ENCODE measurements around the gene SLCO3A1. TPM values are rescaled to one million over a fixed set of nuclear protein-coding genes. Genes with fewer than 3 reads are reported as not detected.
"Not testable (repeated sequence)": the region's sequence is repeated elsewhere in the genome, so short reads cannot be mapped to it uniquely, and the experiment has no call there.

The SLCO3A1 gene
- total RNA-seq, 1 donor, result 5.4 TPM

DNA sequence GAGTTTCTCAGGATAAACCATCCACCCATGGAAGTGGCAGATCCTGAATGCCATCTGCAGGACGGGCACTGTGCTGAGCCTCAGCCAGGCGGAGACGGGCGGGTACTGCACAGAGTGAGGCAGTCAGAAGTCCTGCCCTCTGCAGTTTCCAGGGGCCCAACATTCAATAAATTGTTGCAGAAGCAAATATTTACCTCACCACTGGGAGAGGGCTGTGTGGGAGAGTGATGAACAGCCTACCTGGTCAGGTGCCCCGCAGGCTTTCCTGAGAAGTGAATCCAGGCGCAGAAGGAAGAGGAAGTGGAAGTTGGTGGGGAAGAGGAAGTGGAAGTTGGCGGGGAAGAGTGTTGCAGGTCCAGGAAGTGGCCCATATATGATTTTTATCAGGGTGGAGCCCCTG lies 100.8 kb downstream of the SLCO3A1 start:
- Histone ChIP-seq H3K4me3 (ENCODE audit: insufficient read depth, low read length) (no peak overlapping the region), H3K36me3 (ENCODE audit: insufficient read depth, low read length) (no peaks in the 10 kb centered on the region), H3K4me1 (ENCODE audit: insufficient read depth, low read length) (peaks cover 11% of the 10 kb centered on the region), H2AFZ (ENCODE audit: low read length) (no peak overlapping the region), H3K79me2 (ENCODE audit: insufficient read depth, low read length) (peaks cover 16% of the 10 kb centered on the region), H4K20me1 (ENCODE audit: insufficient read depth, low read length) (no peaks in the 10 kb centered on the region), H3K27me3 (ENCODE audit: insufficient read depth, low read length) (no peaks in the 10 kb centered on the region), H3K4me2 (ENCODE audit: insufficient read depth, low read length) (no peak overlapping the region), H3K27ac (ENCODE audit: low read depth, low read length) (no peak overlapping the region), H3K9me3 (ENCODE audit: low read depth, low read length) (no peaks in the 10 kb centered on the region)
- no peak for DNase-seq (ENCODE audit: insufficient read length, low spot score, missing footprints)
- no peak for TF ChIP-seq CTCF (IDR thresholded peaks at IDR 0.05; ENCODE audit: extremely low read depth, low read depth, low read length)

- TF ChIP-seq CTCF (IDR thresholded peaks at IDR 0.05; ENCODE audit: extremely low read depth, low read depth, low read length), result no peak
- peak; percentile 83 for DNase-seq (ENCODE audit: insufficient read length, low spot score, missing footprints)
- Histone ChIP-seq H3K4me1 (ENCODE audit: insufficient read depth, low read length) (peaks cover 11% of the 10 kb centered on the region), H3K27me3 (ENCODE audit: insufficient read depth, low read length) (no peaks in the 10 kb centered on the region), H3K4me3 (ENCODE audit: insufficient read depth, low read length) (no peak overlapping the region), H3K79me2 (ENCODE audit: insufficient read depth, low read length) (peaks cover 15% of the 10 kb centered on the region), H3K27ac (ENCODE audit: low read depth, low read length) (peak overlapping the region; percentile 21), H2AFZ (ENCODE audit: low read length) (peak overlapping the region; percentile 11), H4K20me1 (ENCODE audit: insufficient read depth, low read length) (no peaks in the 10 kb centered on the region), H3K9me3 (ENCODE audit: low read depth, low read length) (no peaks in the 10 kb centered on the region), H3K36me3 (ENCODE audit: insufficient read depth, low read length) (no peaks in the 10 kb centered on the region), H3K4me2 (ENCODE audit: insufficient read depth, low read length) (peak overlapping the region; percentile 28)
Measured at GRCh38 chr15:91956026-91956723, 102.7 kb downstream of the SLCO3A1 start.

DNA sequence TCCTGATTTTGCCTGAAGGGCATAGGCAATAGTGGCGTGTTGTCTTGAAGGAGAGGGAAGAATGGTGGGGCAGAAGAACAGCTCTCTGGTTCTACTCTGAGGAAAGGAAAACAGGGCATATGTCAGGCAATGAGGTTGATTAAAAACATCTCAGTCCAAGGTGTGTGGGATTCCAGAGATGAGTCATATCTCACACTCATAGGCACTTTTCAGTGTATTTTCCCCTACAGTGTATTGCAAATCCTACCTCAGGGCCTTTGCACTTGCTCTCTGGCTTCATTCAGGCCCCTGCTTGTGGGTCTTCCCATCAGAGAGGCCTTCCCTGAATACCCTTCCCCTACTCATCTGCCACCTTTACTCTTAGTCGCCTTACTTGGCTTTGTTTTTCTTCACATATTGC lies 107.8 kb downstream of the SLCO3A1 start:
- no peaks in the 10 kb centered on the region for H3K9me3 ChIP-seq (ENCODE audit: low read depth, low read length)
- H4K20me1 ChIP-seq (ENCODE audit: insufficient read depth, low read length), result no peaks in the 10 kb centered on the region
- no peaks in the 10 kb centered on the region for H3K27me3 ChIP-seq (ENCODE audit: insufficient read depth, low read length)
- peaks cover 21% of the 10 kb centered on the region for H3K4me1 ChIP-seq (ENCODE audit: insufficient read depth, low read length)
- no peak for DNase-seq (ENCODE audit: insufficient read length, low spot score, missing footprints)
- H3K4me3 ChIP-seq (ENCODE audit: insufficient read depth, low read length), result no peak overlapping the region
- H3K36me3 ChIP-seq (ENCODE audit: insufficient read depth, low read length), result no peaks in the 10 kb centered on the region
- H2AFZ ChIP-seq (ENCODE audit: low read length), result no peak overlapping the region
- peaks cover 2% of the 10 kb centered on the region for H3K79me2 ChIP-seq (ENCODE audit: insufficient read depth, low read length)
- H3K4me2 ChIP-seq (ENCODE audit: insufficient read depth, low read length), result no peak overlapping the region
- no peak overlapping the region for H3K27ac ChIP-seq (ENCODE audit: low read depth, low read length)
- no peak for TF ChIP-seq CTCF (IDR thresholded peaks at IDR 0.05; ENCODE audit: extremely low read depth, low read depth, low read length)

GRCh38 chr15:91963747-91964146 lies 110.2 kb downstream of the SLCO3A1 start:
- not testable (repeated sequence) for H3K36me3 ChIP-seq (ENCODE audit: insufficient read depth, low read length); H3K4me2 ChIP-seq (ENCODE audit: insufficient read depth, low read length); H2AFZ ChIP-seq (ENCODE audit: low read length); H4K20me1 ChIP-seq (ENCODE audit: insufficient read depth, low read length); DNase-seq (ENCODE audit: insufficient read length, low spot score, missing footprints); H3K27ac ChIP-seq (ENCODE audit: low read depth, low read length); H3K27me3 ChIP-seq (ENCODE audit: insufficient read depth, low read length); H3K4me3 ChIP-seq (ENCODE audit: insufficient read depth, low read length); H3K9me3 ChIP-seq (ENCODE audit: low read depth, low read length)
- H3K4me1 ChIP-seq (ENCODE audit: insufficient read depth, low read length), result peaks cover 26% of the 10 kb centered on the region
- H3K79me2 ChIP-seq (ENCODE audit: insufficient read depth, low read length), result peaks cover 13% of the 10 kb centered on the region
